ENCODE data around the gene ULK4. TPM values are rescaled to one million over a fixed set of nuclear protein-coding genes. Genes with fewer than 3 reads are reported as not detected.

ULK4 gene
- total RNA-seq, 1 experiment from 2014 or later = 3.6 TPM

DNA sequence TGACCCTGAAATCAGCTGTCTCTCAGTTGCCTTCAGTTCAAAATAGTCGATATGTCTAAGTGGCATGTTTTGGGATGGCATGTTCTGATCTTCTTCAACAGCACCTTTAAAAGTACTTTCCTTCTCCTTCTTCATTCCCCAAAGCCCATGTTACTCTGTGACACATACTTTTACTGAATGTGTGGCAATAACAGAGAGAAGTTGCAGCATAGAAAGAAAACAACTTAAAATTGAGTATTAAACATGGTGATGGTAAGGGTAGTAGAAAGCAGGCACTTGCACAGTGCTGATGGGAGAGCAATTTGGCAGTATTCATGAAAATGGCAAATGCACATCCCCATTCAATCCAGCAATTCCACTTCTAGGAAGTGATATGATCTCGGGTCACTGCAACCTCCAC, 12.3 kb upstream of the ULK4 start:
- Histone ChIP-seq H3K36me3 (no peaks in the 10 kb centered on the region), H3K4me3 (no peak overlapping the region), H3K27me3 (no peaks in the 10 kb centered on the region), H3K9me3 (no peaks in the 10 kb centered on the region)
- no peak for DNase-seq

- Histone ChIP-seq H3K27me3 (no peaks in the 10 kb centered on the region), H3K9me3 (no peaks in the 10 kb centered on the region), H3K4me3 (no peak overlapping the region), H3K36me3 (no peaks in the 10 kb centered on the region)
- no peak for DNase-seq
Observed at GRCh38 chr3:41972802-41973201, 10.9 kb upstream of the ULK4 start.

- no peaks in the 10 kb centered on the region for H3K27me3 ChIP-seq
- H3K4me3 ChIP-seq = no peak overlapping the region
- no peaks in the 10 kb centered on the region for H3K9me3 ChIP-seq
- no peak for DNase-seq
- peaks cover 2% of the 10 kb centered on the region; the same call in 1 of the 2 replicates for H3K36me3 ChIP-seq
Observed at GRCh38 chr3:41966206-41966605, 4.3 kb upstream of the ULK4 start.

DNA sequence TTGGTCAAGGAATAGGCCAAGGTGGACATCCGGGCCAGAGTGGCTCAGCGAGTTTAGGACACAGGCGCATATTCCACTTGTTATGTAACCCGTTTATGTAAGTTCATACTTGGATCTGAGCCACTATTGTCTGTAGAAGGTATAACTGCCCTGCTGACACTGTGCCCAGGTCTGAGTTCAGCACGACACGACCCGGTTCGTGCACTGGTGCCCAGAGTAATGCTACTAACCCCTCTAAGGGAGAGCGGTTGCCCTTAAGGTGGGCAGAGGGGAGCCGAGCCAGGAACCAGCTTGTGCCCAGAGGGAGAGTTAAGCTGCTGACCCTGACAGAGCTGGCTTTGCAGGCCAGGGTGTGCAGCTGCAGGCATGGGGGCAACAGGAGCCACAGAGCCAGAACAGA, 1.9 kb upstream of the ULK4 start:
- Histone ChIP-seq H3K27me3 (no peaks in the 10 kb centered on the region), H3K9me3 (no peaks in the 10 kb centered on the region), H3K36me3 (peaks cover 2% of the 10 kb centered on the region; the same call in 1 of the 2 replicates), H3K4me3 (no peak overlapping the region)
- DNase-seq = no peak

- Histone ChIP-seq H3K36me3 (peaks cover 2% of the 10 kb centered on the region; the same call in 1 of the 2 replicates), H3K4me3 (peak overlapping the region; percentile 89), H3K27me3 (no peaks in the 10 kb centered on the region), H3K9me3 (no peaks in the 10 kb centered on the region)
- peak; percentile 47 for DNase-seq
Observed at GRCh38 chr3:41960826-41961750, 815 bp downstream of the ULK4 start.

GRCh38 chr3:41956574-41956973, 5.3 kb downstream of the ULK4 start:
- DNase-seq = no peak
- Histone ChIP-seq H3K4me3 (no peak overlapping the region), H3K36me3 (no peaks in the 10 kb centered on the region), H3K27me3 (no peaks in the 10 kb centered on the region), H3K9me3 (no peaks in the 10 kb centered on the region)

DNA sequence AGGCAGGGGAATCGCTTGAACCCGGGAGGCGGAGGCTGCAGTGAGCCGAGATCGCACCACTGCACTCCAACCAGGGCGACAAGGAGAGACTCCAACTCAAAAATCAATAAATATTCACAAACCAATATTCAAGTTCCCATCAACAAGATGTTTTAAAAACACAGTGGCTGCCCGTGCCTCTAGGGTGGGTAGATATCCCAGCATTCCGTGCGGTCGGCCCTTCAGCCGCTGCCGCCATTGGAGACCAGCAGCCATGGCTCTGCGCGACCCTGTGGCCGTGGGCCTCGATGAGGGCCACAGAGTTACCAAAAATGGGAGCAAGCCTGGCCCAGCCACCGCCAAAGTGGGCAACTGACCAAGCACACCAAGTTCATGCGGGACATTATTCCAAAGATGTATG, 6.7 kb downstream of the ULK4 start:
- Histone ChIP-seq H3K27me3 (no peaks in the 10 kb centered on the region), H3K9me3 (no peaks in the 10 kb centered on the region), H3K4me3 (no peak overlapping the region), H3K36me3 (no peaks in the 10 kb centered on the region)
- no peak for DNase-seq

GRCh38 chr3:41943311-41943843, 18.5 kb downstream of the ULK4 start:
- no peaks in the 10 kb centered on the region for H3K27me3 ChIP-seq
- no peak for DNase-seq
- H3K9me3 ChIP-seq = no peaks in the 10 kb centered on the region
- no peaks in the 10 kb centered on the region for H3K36me3 ChIP-seq
- H3K4me3 ChIP-seq = no peak overlapping the region

DNA sequence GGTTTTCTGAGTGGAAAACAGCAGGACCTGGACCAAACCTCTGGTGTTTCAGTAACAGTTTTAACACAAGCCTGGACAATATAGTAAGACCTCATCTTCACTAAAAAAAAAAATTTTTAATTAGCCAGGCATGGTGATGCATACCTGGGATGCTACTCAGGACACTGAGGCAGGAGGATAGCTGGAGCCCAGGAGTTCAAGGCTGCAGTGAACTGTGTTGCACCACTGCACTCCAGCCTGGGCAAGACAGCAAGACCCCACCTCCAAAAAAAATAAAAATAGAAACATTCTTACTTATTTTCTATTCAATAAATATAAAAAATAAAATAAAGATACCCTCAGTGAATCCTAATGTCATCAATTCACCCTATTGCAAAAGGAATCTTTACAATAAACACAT, 21.5 kb downstream of the ULK4 start:
- H3K9me3 ChIP-seq = no peaks in the 10 kb centered on the region

GRCh38 chr3:41936384-41936783, 25.5 kb downstream of the ULK4 start:
- no peaks in the 10 kb centered on the region for H3K27me3 ChIP-seq
- DNase-seq = no peak
- H3K9me3 ChIP-seq = no peaks in the 10 kb centered on the region
- H3K4me3 ChIP-seq = no peak overlapping the region
- no peaks in the 10 kb centered on the region for H3K36me3 ChIP-seq

More for the DNA sequence above, 21.5 kb downstream of the ULK4 start:
- no peaks in the 10 kb centered on the region for H3K36me3 ChIP-seq
- H3K27me3 ChIP-seq = no peaks in the 10 kb centered on the region
- H3K4me3 ChIP-seq = no peak overlapping the region
- DNase-seq = no peak

DNA sequence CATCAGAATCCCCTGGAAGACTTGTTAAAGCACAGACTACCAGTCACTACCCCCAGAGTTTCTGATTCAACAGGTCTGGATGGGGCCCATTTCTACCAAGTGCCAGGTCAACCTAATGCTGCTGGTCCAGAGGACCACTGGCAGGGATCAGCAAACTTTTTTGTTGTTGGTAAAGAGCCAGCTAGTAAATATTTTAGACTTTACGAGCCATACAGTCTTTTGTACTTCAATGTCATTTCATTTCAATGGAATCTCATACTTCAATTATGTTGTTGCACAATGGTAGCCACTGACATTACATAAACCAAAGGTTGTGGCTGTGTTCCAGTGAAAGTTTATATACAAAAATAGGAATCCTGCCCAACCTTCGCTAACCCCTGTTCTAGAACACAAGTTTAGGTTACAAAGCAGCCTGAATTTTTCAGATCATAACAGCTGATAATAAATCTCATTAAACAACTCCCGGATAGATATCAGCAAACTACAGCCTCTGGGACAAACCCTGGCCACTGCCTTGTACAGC, 28.7 kb downstream of the ULK4 start:
- H3K4me3 ChIP-seq = no peak overlapping the region
- H3K27me3 ChIP-seq = no peaks in the 10 kb centered on the region
- peak; percentile 77 for DNase-seq
- H3K9me3 ChIP-seq = no peaks in the 10 kb centered on the region
- H3K36me3 ChIP-seq = no peaks in the 10 kb centered on the region

DNA sequence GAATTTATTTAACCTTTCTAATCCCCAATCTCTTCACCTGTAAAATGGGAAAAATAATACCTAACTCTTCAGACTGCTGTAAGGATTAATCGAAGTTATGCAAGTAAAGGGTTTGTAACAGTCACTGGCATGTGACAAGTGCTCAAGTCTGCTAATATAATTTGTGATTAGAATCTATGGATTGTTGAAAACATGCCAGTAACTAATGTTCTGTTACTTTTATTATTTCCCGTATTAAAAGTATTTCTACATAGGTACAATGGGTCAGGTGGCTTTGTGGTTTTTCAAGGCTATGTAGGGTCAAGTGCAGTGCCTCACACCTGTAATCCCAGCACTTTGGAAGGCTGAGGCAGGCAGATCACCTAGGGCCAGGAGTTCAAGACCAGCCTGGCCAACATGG, 29.4 kb downstream of the ULK4 start:
- no peaks in the 10 kb centered on the region for H3K36me3 ChIP-seq
- no peaks in the 10 kb centered on the region for H3K27me3 ChIP-seq
- no peaks in the 10 kb centered on the region for H3K9me3 ChIP-seq
- H3K4me3 ChIP-seq = no peak overlapping the region
- DNase-seq = no peak

GRCh38 chr3:41920406-41920965, 41.4 kb downstream of the ULK4 start:
- Histone ChIP-seq H3K9me3 (no peaks in the 10 kb centered on the region), H3K27me3 (no peaks in the 10 kb centered on the region), H3K4me3 (no peak overlapping the region), H3K36me3 (no peaks in the 10 kb centered on the region)
- DNase-seq = no peak

DNA sequence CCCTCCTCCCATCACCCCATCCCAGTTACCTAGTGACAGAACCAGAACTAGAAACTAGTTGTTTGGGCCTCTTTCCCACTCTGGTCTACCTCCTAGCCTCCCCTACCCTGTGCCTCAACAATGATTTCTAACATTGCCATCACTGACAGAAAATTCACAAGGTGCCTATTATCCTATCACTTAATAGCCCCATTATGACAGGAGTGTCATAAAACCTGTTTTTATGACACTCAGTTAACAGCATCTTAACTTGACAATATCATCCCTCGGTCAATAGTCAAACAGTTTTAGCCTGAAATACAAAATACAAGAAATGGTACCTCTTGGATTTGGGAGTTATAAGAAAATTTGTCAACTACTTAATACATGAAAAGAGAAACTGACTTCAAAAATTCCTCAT, 46.5 kb downstream of the ULK4 start:
- no peaks in the 10 kb centered on the region for H3K36me3 ChIP-seq
- no peaks in the 10 kb centered on the region for H3K27me3 ChIP-seq
- H3K4me3 ChIP-seq = no peak overlapping the region
- no peaks in the 10 kb centered on the region for H3K9me3 ChIP-seq
- no peak for DNase-seq

GRCh38 chr3:41912280-41912679, 49.6 kb downstream of the ULK4 start:
- DNase-seq = no peak
- no peaks in the 10 kb centered on the region for H3K9me3 ChIP-seq
- no peaks in the 10 kb centered on the region for H3K36me3 ChIP-seq
- H3K27me3 ChIP-seq = no peaks in the 10 kb centered on the region
- no peak overlapping the region for H3K4me3 ChIP-seq

DNA sequence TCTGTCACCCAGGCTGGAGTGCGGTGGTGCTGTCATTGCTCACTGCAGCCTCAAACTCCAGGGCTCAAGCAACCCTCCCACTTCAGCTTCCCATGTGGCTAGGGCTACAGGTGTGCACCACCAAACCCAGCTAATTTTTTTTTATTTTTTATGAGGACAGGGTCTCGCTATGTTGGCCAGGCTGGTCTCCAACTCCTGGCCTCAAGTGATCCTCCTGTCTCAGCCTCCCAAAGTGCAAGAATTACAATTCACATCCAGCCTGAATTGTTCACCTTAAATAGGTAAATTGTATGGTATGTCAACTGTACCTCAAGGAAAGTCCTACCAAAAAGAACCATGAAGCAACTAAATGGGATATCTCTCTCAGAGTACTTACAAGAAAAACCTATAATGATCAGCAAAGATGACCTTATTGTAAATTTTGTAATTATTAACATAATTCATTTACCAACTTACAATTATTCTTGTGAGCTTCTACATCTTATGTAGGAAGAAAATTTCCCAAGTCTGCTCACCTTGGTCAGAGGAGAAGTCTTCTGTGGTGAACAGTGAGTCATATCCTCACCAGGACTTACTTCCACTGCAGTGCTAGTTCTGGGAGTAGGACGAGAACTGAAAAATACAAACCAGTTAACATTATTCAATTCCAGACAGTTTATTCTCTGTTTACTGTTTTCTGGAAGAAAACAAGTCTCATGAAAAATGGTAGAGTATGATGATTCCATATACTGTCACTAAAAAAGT, 54.4 kb downstream of the ULK4 start:
- no peaks in the 10 kb centered on the region for H3K36me3 ChIP-seq
- no peaks in the 10 kb centered on the region for H3K27me3 ChIP-seq
- no peak overlapping the region for H3K4me3 ChIP-seq
- DNase-seq = no peak
- no peaks in the 10 kb centered on the region for H3K9me3 ChIP-seq

DNA sequence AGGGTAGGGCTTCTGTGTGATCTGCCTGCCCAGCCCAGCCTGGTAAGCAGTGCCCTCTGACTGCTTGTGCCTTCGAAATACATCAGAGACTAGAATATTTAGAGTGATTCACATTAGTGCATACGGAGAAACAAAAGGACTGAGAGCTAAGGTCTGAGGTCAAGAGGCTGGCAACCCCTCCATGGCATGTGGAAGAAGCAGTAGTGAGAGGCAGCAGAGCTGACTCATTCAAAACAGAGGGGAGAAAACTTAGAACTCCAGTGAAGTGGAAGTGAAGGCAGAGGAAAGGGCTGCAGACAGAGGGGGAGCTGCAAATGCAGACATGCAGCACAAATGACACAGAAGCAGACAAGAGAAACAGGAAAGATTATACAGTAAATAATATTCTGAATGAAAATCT, 61.6 kb downstream of the ULK4 start:
- H3K4me3 ChIP-seq = no peak overlapping the region
- H3K36me3 ChIP-seq = no peaks in the 10 kb centered on the region
- peak; percentile 82 for DNase-seq
- H3K9me3 ChIP-seq = no peaks in the 10 kb centered on the region
- no peaks in the 10 kb centered on the region for H3K27me3 ChIP-seq

Data from MG63 (cell line).